Neural progenitor cell (in vitro differentiated cells): Measurements from ENCODE around the gene MPO. TPM values are rescaled to one million over a fixed set of nuclear protein-coding genes. Genes with fewer than 3 reads are reported as not detected.

Source experiments
- DNase-seq: peaks from one replicate; pipeline ENCODE4 v3.0.0-alpha.2; 2016; ENCODE audit warnings: low spot score
- H2AFZ ChIP-seq: fragments of 200-600 bp; sonication (generic); replicated peaks from 2 replicates; pipeline ENCODE4 v1.6.1; 2016; ENCODE audit warnings: antibody characterized with exemption
- H3F3A ChIP-seq: fragments of 200-600 bp; sonication (generic); 2 replicates; pipeline ENCODE4 v1.6.1; 2016; ENCODE audit warnings: antibody characterized with exemption, low read depth
- H3K27ac ChIP-seq: fragments of 200-600 bp; sonication (generic); 2 replicates; pipeline ENCODE4 v1.5.1; 2016; ENCODE audit warnings: mild to moderate bottlenecking
- H3K27me3 ChIP-seq: fragments of 200-600 bp; sonication (generic); 2 replicates; pipeline ENCODE4 v1.6.1; 2016; ENCODE audit warnings: mild to moderate bottlenecking, moderate library complexity
- H3K36me3 ChIP-seq: fragments of 200-600 bp; sonication (generic); 2 replicates; pipeline ENCODE4 v1.5.1; 2016
- H3K4me1 ChIP-seq: fragments of 200-600 bp; sonication (generic); 2 replicates; pipeline ENCODE4 v1.6.1; 2016; ENCODE audit warnings: mixed run types
- H3K4me2 ChIP-seq: fragments of 200-600 bp; sonication (generic); 2 replicates; pipeline ENCODE4 v1.6.1; 2016
- H3K4me3 ChIP-seq: fragments of 200-600 bp; sonication (generic); 2 replicates; pipeline ENCODE4 v1.5.1; 2016
- H3K79me2 ChIP-seq: fragments of 200-600 bp; sonication (generic); 2 replicates; pipeline ENCODE4 v1.6.1; 2016; ENCODE audit warnings: low read depth
- H3K9ac ChIP-seq: fragments of 200-600 bp; sonication (generic); 2 replicates; pipeline ENCODE4 v1.6.1; 2016
- H3K9me3 ChIP-seq: fragments of 200-600 bp; sonication (generic); 2 replicates; pipeline ENCODE4 v1.5.1; 2016; ENCODE audit warnings: low read depth
- H4K20me1 ChIP-seq: fragments of 200-600 bp; sonication (generic); 2 replicates; pipeline ENCODE4 v1.6.1; 2016; ENCODE audit warnings: low read depth
- H3K27ac Mint-ChIP-seq: 3 replicates; pipeline ENCODE4 v1.8.0; 2021; ENCODE audit warnings: mixed read lengths
- H3K27me3 Mint-ChIP-seq: 2 replicates; pipeline ENCODE4 v1.8.0; 2022; ENCODE audit warnings: low read depth, mild to moderate bottlenecking, inconsistent platforms, moderate library complexity, mixed read lengths; ENCODE audit not compliant: insufficient read depth
- H3K36me3 Mint-ChIP-seq: 3 replicates; pipeline ENCODE4 v1.8.0; 2021; ENCODE audit warnings: mixed read lengths
- H3K4me1 Mint-ChIP-seq: 3 replicates; pipeline ENCODE4 v1.8.0; 2021; ENCODE audit warnings: mixed read lengths
- H3K4me3 Mint-ChIP-seq: 3 replicates; pipeline ENCODE4 v1.8.0; 2021; ENCODE audit warnings: mild to moderate bottlenecking, moderate library complexity, mixed read lengths
- H3K9me3 Mint-ChIP-seq: 3 replicates; pipeline ENCODE4 v1.8.0; 2020; ENCODE audit warnings: mixed read lengths
- EZH2 ChIP-seq: fragments of 200-600 bp; sonication (generic); IDR thresholded peaks from 2 replicates; pipeline ENCODE4 v1.6.1; 2017; ENCODE audit warnings: antibody characterized with exemption, mild to moderate bottlenecking, moderate library complexity
- EZH2phosphoT487 ChIP-seq: fragments of 200-600 bp; sonication (generic); IDR thresholded peaks from 2 replicates; pipeline ENCODE4 v1.6.1; 2017; ENCODE audit warnings: antibody characterized with exemption
- total RNA-seq: library from RNA; depleted of rRNA; stranded (reverse); fragments of >200 nt; gene quantifications from 2 replicates; pipeline ENCODE4 v1.2.3, GENCODE V29; 2015; ENCODE audit warnings: low replicate concordance
- TF ChIP-seq, protein P1 (sequence below): fragments of 200-600 bp; sonication (generic); IDR thresholded peaks from 2 replicates; pipeline ENCODE4 v1.5.1; 2017; ENCODE audit warnings: antibody characterized with exemption, mild to moderate bottlenecking

MPO gene
- total RNA-seq, 1 donor from 2014 or later = not detected

GRCh38 chr17:58324056-58324408 is 43.3 kb upstream of the MPO start:
- Histone ChIP-seq H3K36me3 (no peaks in the 10 kb centered on the region), H2AFZ (peak overlapping the region; percentile 91), H3K79me2 (no peaks in the 10 kb centered on the region), H3K27me3 (no peaks in the 10 kb centered on the region), H3K9ac (peak overlapping the region; percentile 30), H3K27ac (no peak overlapping the region), H4K20me1 (no peaks in the 10 kb centered on the region), H3F3A (peaks cover 18% of the 10 kb centered on the region), H3K4me2 (peak overlapping the region; percentile 99), H3K9me3 (no peaks in the 10 kb centered on the region), H3K4me3 (peak overlapping the region; percentile 78), H3K4me1 (peaks cover 33% of the 10 kb centered on the region)
- no peak for DNase-seq
- H3K4me3 Mint-ChIP-seq = peak overlapping the region; percentile 52
- peaks cover 13% of the 10 kb centered on the region for H3K27me3 Mint-ChIP-seq
- no peak for TF ChIP-seq EZH2phosphoT487
- no peak for TF ChIP-seq EZH2
- TF ChIP-seq, protein P1, sequence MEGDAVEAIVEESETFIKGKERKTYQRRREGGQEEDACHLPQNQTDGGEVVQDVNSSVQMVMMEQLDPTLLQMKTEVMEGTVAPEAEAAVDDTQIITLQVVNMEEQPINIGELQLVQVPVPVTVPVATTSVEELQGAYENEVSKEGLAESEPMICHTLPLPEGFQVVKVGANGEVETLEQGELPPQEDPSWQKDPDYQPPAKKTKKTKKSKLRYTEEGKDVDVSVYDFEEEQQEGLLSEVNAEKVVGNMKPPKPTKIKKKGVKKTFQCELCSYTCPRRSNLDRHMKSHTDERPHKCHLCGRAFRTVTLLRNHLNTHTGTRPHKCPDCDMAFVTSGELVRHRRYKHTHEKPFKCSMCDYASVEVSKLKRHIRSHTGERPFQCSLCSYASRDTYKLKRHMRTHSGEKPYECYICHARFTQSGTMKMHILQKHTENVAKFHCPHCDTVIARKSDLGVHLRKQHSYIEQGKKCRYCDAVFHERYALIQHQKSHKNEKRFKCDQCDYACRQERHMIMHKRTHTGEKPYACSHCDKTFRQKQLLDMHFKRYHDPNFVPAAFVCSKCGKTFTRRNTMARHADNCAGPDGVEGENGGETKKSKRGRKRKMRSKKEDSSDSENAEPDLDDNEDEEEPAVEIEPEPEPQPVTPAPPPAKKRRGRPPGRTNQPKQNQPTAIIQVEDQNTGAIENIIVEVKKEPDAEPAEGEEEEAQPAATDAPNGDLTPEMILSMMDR = no peak
- H3K4me1 Mint-ChIP-seq = peaks cover 43% of the 10 kb centered on the region
- peak overlapping the region; percentile 63 for H3K27ac Mint-ChIP-seq
- peaks cover 4% of the 10 kb centered on the region for H3K36me3 Mint-ChIP-seq
- H3K9me3 Mint-ChIP-seq = no peaks in the 10 kb centered on the region

DNA sequence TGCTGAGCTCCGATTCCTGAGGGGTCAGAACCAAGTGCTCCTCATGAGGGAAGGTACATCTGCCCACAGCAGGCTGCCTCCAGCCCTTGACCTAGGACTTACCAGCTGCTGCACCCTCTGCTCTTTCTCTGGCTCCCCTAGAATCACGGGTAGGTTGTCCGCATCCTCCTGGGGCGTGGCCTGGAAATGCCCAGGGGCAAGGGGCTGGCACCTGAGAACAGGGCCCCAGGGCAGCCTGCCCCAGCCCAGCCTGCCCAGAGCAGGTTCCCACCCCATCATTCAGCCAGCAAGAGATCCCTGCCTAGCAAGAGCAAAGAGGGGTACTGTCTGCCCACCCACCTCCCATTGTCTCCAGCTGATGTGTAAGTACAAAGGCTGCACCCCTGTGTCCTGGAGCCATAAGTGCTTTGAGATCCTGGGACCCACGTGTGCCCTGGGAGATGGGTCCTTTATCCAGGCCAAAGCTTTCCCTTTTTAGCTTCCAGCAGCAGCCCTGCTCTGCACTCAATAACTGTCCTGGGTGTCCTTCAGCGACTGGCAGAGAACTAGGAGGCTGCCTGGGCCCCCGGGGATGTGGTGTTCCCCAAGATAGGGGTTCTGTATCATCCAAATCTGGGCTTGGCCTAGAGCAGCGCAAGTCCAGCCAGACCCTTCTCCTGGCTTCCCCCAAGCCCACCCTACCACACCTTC is 42.8 kb upstream of the MPO start:
- peaks cover 13% of the 10 kb centered on the region for H3F3A ChIP-seq
- Mint-ChIP-seq H3K4me1 (peaks cover 38% of the 10 kb centered on the region), H3K27ac (peak overlapping the region; percentile 63), H3K4me3 (peak overlapping the region; percentile 52), H3K36me3 (peaks cover 4% of the 10 kb centered on the region), H3K27me3 (peaks cover 13% of the 10 kb centered on the region), H3K9me3 (no peaks in the 10 kb centered on the region)
- H3K9ac ChIP-seq = peak overlapping the region; percentile 30
- H4K20me1 ChIP-seq = no peaks in the 10 kb centered on the region
- H3K27ac ChIP-seq = no peak overlapping the region
- no peaks in the 10 kb centered on the region for H3K27me3 ChIP-seq
- no peak for DNase-seq
- TF ChIP-seq EZH2 (no peak), EZH2phosphoT487 (no peak)
- TF ChIP-seq, protein P1 = no peak
- no peaks in the 10 kb centered on the region for H3K9me3 ChIP-seq
- no peaks in the 10 kb centered on the region for H3K36me3 ChIP-seq
- H3K79me2 ChIP-seq = no peaks in the 10 kb centered on the region
- H2AFZ ChIP-seq = peak overlapping the region; percentile 91
- peak overlapping the region; percentile 99 for H3K4me2 ChIP-seq
- peak overlapping the region; percentile 78 for H3K4me3 ChIP-seq
- peaks cover 28% of the 10 kb centered on the region for H3K4me1 ChIP-seq

DNA sequence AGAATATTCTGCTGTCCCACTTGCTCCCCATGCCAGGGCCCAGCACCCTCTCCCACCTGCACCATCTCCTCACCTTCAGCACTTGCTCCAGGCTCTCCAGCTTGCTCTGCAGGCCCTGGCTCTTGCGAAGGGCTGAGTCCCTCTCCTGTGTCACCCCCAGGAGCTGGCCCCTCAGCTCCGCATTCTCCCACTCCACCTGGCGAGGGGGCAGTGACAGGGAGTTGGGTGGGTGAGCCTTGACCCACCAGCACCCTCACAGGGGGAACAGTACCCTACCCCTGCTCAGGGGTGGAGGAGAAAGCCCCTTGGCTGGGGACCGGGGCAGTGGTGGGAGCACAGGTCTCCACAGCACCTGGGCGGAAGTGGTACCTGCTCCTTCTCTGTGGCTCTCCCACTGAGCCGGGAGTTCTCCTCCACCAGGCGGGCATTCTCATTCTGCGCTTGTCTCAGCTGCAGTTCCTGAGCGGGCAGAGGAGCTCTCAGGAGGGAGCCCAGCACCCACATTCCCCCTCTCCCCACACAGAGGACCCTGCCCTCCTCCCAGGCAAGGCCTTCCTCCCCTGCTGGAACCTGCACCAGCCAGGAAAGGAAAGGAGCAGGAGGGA is 41.9 kb upstream of the MPO start:
- Mint-ChIP-seq H3K4me3 (no peak overlapping the region), H3K36me3 (peaks cover 4% of the 10 kb centered on the region), H3K9me3 (no peaks in the 10 kb centered on the region), H3K27ac (no peak overlapping the region), H3K4me1 (peaks cover 31% of the 10 kb centered on the region), H3K27me3 (peaks cover 13% of the 10 kb centered on the region)
- Histone ChIP-seq H3K79me2 (no peaks in the 10 kb centered on the region), H3K27ac (no peak overlapping the region), H3K4me3 (no peak overlapping the region), H3K9ac (no peak overlapping the region), H2AFZ (no peak overlapping the region), H3K9me3 (no peaks in the 10 kb centered on the region), H3K27me3 (no peaks in the 10 kb centered on the region), H3F3A (peaks cover 12% of the 10 kb centered on the region), H4K20me1 (no peaks in the 10 kb centered on the region), H3K4me1 (peaks cover 23% of the 10 kb centered on the region), H3K4me2 (no peak overlapping the region), H3K36me3 (no peaks in the 10 kb centered on the region)
- TF ChIP-seq, protein P1 = no peak
- no peak for TF ChIP-seq EZH2phosphoT487
- TF ChIP-seq EZH2 = no peak
- DNase-seq = no peak
